Non-pigmented ciliary epithelial cell (primary cell): ENCODE measurements around the gene SALL3.

Experiments used
- DNase-seq: peaks from one replicate; pipeline ENCODE4 v3.0.0-alpha.2; 2010; ENCODE audit warnings: low read depth

The SALL3 gene

DNA sequence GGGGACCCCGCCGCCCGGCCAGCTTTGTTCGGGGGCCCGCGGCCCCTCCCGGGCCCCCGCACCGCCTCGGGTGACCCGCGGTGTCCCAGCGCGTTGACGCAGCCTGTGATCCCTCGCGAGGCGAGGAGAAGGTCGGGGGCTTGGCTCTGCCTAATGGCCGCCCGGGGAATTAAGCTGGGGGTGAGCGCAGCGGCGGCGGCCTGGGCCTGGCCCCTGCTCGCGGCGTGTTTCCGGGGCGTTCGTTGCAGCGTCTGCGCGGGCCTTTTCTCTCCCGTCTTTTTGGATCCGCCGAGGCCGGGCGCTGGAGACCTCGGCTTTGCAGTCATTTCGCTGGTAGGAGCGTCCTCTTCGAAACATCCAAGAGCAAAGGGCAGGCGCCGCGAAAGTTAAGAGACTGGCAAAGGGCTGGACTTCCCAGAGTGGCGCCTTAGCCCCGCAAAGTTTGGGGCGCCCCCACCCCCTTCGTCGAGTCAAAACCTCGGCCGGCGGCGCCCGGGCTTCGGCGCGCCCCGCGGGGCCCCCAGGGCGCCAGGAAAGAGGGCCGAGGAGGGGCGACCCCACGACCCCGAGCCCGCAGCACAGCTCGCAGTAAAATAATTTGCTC lies 1.3 kb downstream of the SALL3 start:
- DNase-seq, result no peak

GRCh38 chr18:78981394-78981831 lies 1.8 kb downstream of the SALL3 start:
- DNase-seq, result no peak

DNA sequence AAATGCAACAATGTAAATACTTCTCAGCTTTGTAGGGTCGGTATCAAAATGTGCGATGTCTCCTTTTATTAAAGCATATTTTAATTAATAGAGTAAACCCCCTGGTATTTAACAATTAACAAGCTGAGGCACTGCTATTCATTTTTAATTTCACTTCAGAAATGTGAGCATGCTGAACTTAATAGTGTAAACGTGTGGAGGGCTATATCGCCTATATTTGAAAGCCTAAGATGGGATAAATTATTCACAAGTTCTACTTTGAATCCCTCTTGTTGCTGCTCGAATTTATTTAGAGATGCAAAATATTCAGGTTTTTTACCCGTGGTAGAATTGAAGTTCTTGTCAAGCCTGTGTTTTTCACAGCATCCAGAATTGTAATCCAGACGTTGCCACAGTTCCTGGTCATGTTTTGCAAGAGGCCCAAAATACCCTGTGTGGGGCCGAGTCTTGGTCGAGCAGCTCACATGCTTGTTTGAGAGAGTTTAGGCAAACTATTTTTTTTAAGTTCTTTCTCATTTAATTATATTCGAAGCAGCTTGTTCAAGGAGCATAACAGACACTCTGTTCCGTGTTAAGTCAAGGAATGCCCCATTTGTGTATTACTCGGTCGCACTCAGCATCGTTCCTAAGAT lies 2.5 kb downstream of the SALL3 start:
- no peak for DNase-seq

- no peak for DNase-seq
Measured at GRCh38 chr18:78983512-78983911, 3.9 kb downstream of the SALL3 start.

GRCh38 chr18:78984941-78985784 lies 5.5 kb downstream of the SALL3 start:
- no peak for DNase-seq

GRCh38 chr18:78986018-78986481 lies 6.4 kb downstream of the SALL3 start:
- DNase-seq, result no peak

- DNase-seq, result no peak
Measured at GRCh38 chr18:78991446-78991845, 11.8 kb downstream of the SALL3 start.

- no peak for DNase-seq
Measured at GRCh38 chr18:78992041-78993011, 12.7 kb downstream of the SALL3 start.

GRCh38 chr18:78993014-78993926 lies 13.7 kb downstream of the SALL3 start:
- no peak for DNase-seq

DNA sequence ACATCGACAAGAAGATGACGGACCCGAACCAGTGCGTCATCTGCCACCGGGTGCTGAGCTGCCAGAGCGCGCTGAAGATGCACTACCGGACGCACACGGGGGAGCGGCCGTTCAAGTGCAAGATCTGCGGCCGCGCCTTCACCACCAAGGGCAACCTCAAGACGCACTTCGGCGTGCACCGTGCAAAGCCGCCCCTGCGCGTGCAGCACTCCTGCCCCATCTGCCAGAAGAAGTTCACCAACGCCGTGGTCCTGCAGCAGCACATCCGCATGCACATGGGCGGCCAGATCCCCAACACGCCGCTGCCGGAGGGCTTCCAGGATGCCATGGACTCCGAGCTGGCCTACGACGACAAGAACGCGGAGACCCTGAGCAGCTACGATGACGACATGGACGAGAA lies 14.4 kb downstream of the SALL3 start:
- no peak for DNase-seq

DNA sequence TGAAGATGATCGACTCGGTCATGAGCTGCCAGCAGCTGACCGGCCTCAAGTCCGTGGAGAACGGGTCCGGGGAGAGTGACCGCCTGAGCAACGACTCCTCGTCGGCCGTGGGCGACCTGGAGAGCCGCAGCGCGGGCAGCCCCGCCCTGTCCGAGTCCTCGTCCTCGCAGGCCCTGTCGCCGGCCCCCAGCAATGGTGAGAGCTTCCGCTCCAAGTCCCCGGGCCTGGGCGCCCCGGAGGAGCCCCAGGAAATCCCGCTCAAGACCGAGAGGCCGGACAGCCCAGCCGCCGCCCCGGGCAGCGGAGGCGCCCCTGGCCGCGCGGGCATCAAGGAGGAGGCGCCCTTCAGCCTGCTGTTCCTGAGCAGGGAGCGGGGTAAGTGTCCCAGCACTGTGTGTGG lies 14.9 kb downstream of the SALL3 start:
- DNase-seq, result no peak

DNA sequence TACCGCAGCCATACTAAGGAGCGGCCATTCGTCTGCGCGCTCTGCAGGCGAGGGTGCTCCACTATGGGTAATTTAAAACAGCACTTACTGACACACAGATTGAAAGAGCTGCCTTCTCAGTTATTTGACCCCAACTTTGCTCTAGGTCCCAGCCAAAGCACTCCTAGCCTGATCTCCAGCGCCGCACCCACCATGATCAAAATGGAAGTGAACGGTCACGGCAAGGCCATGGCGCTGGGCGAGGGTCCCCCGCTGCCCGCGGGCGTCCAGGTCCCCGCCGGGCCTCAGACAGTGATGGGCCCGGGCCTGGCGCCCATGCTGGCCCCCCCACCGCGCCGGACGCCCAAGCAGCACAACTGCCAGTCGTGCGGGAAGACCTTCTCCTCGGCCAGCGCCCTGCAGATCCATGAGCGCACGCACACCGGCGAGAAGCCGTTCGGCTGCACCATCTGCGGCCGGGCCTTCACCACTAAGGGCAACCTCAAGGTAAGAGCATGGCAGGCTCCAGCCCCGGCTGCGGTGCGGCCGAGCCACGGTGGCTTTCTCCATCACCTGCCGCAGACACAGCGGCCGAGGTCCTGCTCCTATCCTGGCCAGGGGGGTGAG lies 15.5 kb downstream of the SALL3 start:
- no peak for DNase-seq

- no peak for DNase-seq
Measured at GRCh38 chr18:78995740-78996395, 16.2 kb downstream of the SALL3 start.

GRCh38 chr18:78996741-78997490 lies 17.3 kb downstream of the SALL3 start:
- DNase-seq, result no peak

GRCh38 chr18:78998371-78999071 lies 18.9 kb downstream of the SALL3 start:
- DNase-seq, result no peak

DNA sequence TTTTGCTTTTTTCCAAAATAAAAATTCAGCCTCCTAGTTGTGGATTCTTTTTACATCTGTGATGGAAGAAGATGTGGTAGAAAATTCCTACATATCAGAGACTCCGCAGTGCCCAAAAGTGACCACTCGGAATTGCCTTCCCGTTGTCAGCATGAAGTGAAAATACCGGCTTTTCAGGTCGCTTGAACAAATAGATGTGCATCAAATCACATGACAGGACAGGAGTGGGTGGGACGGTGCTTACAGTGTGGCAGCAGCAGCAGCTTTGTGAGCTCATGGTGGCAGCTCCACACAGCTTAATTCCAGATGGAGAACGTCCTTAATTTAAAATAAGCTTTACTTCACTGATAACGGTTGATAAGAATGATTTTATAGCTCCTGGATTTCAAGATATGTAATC lies 20.3 kb downstream of the SALL3 start:
- no peak for DNase-seq

- no peak for DNase-seq
Measured at GRCh38 chr18:79000997-79001396, 21.4 kb downstream of the SALL3 start.

DNA sequence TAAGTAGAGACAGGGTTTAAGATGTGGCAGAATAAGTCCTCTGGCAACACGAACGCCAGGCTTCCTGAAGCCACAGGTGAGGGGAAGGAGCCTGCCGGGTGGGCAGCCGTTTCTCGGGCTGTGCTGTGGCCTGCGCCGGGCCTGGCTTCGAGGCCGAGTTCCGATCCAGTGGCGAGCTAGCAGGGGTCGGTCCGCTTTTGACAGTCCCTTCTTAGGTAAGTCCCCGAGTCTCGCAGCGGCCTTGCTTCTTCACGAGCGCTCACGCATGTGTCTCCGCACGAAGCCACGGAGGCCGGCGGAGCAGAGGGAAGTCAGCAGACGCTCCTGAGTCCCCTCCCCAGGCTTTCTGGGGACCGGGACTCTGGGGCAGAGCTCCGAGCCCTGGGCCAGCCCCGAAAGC lies 26.0 kb downstream of the SALL3 start:
- DNase-seq, result no peak
